HG03558 (cell line): ENCODE measurements around the gene BORCS6.
A peak's percentile ranks its signal among the peaks of the same experiment; 100 is the strongest.
"Not testable (repeated sequence)": the region's sequence is repeated elsewhere in the genome, so short reads cannot be mapped to it uniquely, and the experiment has no call there.

Experiments
- ATAC-seq: cut with Tn5 transposase; IDR thresholded peaks from one replicate; pipeline ENCODE4 v1.9.1; 2021; ENCODE audit warnings: moderate number of reproducible peaks; ENCODE audit not compliant: unreplicated experiment; ENCODE audit errors: extremely low read depth

The BORCS6 gene

DNA sequence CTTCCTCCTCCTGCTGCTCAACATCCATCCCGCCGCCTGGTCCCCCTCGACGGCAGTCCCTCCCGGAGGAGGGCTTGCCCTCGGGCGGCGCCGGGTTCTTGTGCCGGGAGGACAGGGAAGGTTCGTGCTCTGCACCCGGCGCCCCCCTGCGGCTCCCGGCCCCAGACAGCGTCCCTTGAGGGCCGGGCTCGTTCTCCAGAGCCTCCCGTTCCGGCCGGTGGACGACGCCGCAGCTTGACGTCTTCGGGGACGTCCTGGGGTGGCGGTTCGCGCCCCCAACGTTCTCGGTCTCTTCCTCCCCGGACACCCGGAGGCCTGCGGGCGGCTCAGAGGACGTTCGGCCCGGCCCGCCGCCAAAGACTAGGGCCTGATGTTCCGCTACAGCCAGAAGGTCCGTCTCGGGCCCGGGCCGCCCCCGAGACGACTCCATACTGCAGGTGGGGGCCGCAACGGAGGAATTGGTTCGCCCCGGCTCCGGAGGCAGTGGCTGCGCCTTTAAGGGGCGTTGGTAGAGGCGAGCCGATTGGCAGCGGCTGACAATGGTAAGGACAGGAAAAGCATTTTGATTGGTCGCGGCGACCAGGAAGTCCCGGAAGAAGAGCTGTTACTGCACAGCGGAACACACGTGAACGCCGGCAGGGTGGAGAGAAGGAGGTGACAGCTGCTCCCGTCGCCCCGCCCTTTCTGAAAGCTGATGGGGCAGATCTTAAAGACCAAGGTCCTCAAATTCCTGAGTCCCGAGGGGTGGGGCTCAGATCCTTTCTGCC, at the start of gene BORCS6:
Gene BORCS6 (minus strand): TSS at position 470 of the 767 bp plus-strand sequence. CDS start 40 bp downstream, at position 430.
- ATAC-seq, result peak; percentile 42

DNA sequence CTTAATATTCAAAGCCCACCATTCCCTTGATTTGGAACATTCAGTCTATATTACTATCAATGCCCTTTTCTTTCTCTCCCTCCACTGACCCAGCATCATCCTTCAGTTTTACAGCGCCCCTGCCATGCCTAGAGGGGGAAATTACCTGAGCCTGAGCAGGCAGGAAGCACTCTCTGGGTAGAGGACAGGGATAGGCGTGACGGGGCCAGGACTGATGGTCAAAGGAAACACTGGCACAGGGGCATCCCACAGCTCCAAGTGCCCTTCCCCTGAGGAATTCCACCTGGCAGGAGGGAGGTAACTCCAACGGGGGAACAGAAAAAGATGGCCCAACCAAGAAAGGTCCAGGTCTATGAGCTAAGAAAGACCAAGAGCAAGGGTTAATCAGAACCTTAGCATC, 47.9 kb upstream of the BORCS6 start:
- no peak for ATAC-seq

DNA sequence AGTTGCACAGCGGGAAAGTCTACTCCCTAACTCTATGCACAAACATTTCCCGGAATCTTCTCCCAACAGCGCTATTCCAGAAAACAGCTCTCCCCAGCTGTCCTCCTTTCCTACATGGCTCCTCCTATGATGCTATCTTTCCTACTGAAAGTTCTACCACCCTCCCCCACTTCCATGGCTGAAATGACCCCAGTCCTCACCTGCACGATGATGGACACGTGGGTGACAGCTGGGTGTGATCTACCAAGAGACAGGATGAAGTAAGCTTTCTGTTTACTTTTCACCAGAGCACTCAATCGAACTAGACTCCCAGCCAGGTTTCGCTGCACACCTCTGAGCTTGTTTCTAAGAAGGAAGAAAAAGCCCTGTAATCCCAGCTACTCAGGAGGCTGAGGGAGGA, 47.2 kb upstream of the BORCS6 start:
- ATAC-seq, result no peak

DNA sequence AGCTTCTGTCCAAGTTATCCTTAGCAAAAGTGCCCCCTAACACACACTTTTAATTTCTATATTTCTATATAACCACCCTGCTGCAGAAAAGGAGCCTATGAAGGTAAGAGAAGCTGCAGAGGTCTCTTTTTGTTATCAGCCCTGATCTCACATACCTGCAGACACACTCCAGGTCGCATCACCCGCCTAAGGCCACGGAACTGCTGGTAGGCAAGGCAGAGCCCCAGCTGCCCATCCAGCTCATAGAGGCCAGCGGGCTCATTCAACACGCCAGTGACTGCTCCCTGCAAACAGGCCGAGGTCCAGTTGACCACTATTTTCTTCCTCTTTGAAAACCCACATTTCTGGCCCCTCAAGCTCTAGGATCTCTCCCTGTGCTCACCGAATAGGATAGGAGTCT, 45.7 kb upstream of the BORCS6 start:
- no peak for ATAC-seq

DNA sequence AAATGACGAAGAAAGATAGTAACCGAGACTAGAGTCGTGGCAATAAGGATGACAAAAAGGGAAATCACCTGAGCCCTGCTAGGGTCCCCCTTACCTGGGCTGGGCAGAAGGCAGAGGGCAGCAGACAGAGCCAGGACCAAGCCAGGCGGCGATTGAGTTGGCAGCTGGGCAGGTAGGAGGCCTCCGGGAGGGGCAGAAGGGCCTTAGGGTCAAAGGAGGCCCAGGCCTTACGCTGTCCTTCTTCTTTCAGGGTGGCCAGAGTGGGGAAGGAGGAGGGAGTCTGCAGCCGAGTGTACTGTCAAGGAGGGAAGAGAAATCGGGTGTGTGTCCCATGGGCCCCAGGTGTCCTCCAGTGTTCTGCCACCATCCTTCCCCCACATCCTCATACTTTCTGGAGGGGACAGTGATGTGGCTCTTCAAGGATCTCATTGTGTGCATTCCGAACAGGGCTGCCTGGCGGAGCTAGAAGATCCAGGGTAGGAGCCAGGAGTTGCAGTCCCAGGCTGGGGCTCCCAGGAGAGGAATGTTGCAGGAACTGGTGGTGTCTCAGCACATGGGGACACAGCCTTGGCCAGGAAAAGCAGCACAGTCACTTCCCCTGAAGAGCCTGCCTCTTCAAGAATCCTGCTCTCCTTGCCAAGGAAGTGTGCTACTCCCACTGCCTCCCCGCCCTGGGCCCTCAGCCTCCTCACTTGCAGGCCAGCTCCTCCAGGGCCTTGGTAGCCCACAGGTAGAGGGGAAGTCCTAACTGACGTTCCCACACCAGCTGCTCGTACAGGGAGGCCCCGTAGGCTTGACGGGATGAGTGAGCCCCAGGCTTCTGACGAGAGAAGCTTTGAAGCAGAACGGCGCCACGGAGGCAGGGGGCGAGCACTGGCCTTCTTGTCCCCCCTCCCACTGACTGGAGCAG, 44.6 kb upstream of the BORCS6 start:
- no peak for ATAC-seq

DNA sequence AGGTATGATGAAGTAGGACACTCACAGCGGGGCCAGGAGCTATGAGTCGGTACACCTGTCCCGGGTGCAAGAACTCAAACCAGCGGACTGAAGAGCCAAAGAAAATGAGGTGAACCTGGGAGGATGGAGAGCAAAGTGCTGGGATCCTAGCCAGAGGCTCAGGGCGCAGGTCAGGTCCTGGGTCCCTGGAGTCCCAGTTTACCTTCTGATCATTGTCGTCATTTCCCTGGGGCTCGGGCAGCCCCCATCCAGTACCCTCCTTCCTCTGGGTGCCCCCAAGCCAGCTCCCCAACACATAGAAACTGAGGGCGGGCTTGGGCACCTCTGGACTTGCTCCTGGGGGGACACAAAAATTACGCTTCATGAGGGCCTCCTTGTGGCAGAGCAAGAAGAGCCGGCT, 41.7 kb upstream of the BORCS6 start:
- ATAC-seq, result no peak

DNA sequence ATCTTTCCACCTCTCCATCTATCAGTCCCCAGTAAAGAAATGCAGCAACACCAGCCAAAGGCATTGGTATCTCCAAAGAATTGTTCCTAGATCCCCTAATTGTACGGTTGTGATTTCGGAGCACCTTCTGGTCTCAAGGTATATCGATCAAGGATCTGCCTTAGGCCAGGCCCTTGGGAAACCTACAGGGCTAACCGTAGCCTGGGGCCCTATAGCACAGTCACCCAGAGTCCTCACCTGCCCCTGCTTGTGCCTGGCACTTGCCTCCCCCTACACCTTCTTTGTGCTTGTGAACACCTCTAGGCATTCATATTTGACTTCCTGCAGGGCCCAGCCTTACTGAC, 37.2 kb upstream of the BORCS6 start:
- ATAC-seq, result no peak

DNA sequence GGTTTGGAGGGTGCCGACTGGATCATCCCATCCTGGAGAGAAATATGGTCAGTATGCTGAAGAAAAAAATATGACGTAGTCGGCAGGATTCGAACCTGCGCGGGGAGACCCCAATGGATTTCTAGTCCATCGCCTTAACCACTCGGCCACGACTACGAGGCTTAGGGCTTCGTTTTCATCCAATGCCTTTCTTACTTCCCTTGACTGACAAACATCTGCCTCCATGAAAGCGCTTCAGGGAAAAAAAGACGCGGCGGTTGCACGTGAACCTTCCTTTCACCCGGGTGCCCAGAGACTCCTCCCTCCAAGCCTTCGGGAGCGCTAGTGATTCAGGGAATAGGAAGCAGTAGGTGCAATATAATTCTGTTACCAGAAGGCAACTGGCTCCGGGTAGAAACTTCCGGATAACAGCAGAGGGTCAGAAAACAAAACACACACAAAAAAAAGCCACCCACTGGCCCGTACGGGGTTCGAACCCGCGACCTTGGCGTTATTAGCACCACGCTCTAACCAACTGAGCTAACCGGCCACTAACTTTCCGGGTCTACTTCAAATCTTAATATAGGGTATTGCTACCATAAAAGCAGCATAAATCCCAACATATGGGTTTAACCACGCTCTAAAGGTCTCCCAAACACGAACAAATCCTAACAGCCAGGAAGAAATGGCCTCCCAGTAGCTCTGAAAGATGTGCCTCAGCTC, 36.7 kb upstream of the BORCS6 start:
- no peak for ATAC-seq

DNA sequence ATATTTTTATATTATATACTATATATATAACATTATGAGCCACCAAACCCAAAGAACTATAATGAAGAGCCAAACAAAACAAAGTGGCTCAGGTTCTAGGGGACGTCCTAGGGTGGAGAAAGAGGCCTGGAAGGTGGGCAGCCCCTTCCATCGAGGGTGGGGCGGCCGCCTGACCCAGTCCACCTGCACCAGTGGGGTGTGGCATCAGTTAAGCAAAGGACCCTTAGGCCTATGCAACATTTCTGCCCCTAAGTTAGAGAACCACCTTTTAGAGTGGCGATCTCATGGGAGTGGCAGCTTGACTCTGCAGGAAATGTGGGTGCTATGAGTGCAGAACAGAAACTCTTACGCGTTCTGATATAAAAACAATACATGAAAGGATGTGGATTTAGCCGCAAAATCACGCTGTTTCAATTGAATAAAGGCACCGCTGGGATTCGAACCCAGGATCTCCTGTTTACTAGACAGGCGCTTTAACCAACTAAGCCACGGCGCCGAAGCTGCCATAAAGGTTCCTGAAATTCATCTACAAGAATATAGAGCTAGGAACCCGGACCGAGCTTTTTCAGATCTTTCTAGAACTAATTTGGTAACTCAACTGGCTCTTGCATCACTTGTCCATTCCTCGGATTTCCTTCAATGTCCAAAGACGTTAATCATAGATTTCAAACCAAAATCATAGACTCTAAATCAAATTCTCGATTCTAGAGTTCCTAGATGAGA, 36.0 kb upstream of the BORCS6 start:
- ATAC-seq, result no peak

DNA sequence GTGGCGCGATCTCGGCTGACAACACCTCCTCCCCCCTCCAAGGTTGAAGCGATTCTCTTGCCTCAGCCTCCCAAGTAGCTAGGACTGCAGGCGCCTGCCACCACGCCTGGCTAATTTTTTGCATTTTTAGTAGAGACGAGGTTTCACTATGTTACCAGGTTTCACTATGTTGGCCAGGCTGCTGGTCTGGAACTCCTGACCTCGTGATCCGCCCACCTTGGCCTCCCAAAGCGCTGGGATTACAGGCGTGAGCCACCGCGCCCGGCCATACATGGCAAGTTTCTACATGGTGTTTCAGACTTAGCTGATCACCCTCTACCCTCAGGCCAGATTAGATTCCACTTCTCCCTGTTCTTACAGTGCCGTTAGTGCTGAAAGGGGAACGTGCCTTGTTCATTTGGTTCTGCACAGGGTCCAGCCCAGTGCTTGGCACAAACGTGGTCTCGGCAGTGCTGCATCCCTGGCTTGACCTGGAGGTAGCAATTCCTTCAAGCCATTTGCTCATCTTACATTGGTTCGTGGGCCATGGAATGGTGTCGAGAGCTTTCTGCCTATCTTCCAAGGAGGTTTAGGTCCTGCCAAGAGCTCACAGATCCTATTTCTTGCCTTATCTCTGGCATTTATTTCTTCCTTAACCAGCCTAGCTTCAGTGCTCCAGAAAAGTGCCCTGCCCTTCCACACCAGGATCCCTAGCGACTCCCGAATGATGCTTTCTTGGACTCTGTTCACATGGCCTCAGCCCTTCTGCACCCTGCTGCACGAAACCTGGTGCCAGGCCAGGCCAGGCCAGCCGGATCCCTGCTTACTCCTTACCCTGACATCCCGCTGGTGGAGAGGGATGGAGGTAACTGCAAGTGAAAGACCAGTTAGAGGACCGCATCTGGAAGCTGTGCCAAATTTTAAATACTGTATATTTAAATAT, 35.2 kb upstream of the BORCS6 start:
- ATAC-seq, result no peak

DNA sequence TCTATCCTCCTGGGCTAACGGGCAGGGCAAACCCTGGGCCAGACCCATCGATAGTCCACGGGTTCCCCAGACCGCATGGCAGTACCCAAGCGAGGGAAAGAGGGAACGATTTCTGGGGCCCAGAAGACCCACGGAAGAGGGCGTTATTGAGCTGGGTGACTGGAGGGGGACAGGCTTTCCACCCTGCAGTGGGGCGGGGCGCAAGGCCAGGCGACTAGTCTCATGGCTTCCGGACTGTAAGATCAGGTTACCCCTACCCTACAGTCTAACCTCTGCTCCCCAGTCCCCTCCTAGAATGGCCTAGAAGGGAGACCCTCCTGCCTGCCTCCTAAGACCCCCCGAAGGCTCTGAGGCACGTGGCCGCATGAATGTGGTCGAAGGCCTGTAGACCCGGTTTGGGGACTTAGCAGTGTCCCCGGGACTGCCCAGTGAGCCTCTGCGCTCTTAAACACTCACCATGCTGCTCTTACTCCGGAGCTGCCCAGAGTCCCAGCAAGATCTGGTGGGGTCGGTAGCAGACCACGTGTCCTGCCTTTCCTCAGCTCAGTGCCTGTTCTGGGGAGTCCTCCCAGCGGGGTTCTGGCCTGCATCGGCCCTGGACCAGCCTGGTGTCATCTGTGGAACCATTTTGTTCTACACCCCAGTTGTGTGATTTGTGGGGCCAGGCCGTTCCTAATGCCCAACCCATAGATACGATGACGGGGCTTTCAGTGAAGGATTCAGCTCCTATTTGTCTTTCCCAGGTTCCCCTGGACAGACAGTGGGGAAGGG, 33.6 kb upstream of the BORCS6 start:
- ATAC-seq, result no peak

DNA sequence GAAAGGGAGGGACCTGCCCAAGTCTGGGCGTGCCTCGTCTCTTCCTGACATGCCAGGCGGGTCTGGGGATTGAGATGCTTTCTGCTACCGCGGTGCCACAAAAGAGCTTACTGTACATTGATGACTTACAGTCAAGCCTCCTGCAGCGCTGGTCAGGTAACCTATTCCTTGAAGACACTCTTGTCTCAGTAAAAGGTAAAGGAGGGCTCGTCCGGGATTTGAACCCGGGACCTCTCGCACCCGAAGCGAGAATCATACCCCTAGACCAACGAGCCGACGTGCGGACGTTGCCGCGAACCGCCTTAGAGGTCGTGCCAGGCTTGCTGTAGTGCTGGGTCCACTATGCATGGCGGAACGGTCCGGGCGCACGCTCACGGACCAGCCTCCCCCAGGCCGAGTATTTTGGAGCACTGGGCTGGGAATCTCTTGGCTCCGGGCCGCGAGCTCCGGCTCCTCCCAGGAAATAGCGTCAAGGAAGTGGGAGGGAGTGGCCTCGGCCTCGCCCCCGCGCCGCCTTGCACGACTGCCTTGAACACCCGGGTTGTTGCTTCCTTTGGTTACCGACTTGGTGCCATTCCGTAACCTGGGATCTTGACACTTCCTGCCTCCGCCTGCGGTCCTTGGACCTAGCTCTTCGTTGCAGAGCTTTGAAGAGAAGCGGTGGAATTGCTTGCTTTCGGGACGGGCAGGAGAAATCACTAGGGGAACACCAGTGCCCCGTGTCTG, 32.8 kb upstream of the BORCS6 start:
- ATAC-seq, result peak; percentile 18

DNA sequence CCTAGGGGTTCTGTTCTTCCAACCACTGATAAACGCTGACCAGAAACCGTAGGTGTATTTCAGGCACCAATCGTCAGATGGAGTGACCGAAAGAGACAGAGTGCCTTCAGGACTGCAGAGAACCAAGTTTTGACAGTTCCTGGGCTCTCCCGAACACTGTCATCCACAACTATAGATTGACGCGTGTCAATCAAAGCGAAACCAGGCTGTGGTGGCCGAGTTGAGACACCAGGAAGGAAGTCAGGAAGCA, 32.3 kb upstream of the BORCS6 start:
- peak; percentile 15 for ATAC-seq

DNA sequence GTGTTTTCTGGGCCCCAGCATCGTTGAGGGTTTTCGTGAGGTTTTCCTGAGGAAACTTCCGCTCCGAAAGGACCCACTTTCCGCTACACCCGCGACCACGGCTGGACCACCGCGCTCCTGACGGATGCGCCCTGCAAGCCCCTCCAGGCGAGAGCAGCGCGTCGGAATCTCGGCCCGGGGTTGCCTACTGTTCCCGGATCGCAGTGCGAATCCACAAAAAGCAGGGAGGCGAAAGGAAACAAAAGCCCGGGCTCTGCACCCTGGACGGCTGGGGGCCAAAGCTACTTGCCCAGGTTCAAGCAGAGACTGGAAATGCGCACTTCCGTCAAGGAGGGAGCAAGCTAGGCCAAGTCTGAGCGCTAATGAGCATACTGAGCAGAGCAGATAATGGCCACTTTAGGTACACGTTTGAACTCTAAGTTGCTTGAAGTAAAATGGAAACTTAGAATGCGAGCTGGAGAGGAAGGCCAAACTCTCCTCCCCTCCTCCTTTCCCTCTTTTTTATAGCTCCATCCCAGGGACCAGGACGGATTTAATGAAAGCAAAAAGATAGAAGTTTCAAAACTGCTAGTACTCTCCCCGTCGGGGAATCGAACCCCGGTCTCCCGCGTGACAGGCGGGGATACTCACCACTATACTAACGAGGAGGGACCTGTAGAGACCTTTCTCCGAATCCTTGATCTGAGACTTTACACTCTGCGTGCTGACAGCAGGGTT, 31.8 kb upstream of the BORCS6 start:
- peak; percentile 24 for ATAC-seq

DNA sequence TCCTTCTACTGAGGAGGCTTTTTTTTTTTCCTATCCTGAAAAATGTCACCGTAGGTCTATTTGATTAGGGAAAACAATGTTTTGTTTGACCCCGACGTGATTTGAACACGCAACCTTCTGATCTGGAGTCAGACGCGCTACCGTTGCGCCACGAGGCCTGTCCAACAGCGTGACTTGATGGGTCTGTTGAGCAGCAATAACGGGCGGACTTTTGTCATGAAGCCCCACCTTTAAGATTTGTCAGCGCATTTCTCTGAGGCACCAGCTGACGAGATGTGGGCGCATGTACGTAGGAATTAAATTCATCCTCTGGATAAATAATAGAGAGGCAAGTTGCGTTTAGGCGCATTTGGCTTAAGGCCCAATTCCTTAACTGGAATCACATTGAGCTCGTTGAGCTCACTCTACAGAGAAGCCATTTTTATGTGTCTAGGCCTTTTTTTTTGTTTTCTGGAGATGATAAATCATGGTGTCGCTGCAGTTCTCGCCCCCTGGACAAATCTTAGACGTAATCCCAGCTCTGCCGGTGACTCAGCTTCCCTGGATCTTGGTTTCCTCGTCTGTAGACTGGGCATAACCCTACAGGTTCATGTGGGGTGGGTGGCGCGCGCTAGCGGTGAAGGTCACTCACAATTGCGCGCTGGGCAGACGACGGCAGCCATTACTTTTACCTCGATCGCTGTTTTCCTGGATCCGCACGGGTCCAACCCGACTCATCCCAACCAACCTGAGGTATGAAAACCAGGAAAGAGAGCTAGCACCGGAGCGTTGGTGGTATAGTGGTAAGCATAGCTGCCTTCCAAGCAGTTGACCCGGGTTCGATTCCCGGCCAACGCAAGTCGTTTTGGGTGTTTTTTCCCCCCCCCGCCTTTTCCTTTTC, 31.0 kb upstream of the BORCS6 start:
- no peak for ATAC-seq

DNA sequence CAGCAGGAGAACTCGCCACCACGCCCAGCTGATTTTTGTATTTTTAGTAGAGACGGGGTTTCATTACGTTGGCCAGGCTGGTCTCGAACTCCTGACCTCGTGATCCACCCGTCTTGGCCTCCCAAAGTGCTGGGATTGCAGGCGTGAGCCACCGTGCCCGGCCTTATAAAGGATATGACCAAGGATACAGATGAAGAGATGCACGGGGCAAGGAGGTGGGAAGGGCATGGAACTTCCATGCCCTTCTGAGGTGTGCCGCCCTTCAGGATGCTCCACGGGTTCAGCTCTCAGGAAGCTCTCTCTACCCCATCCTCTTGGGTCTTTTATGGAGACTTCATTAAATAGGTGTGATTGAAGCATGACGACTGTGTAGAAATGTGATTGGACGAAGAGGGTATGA, 24.0 kb upstream of the BORCS6 start:
- ATAC-seq, result not testable (repeated sequence)
